ENCODE measurements around the gene CCDC169.

GRCh38 chr13:36342715-36343114 is 45.1 kb upstream of the CCDC169 start:
- TF ChIP-seq CTCF (IDR thresholded peaks at IDR 0.05; ENCODE audit: extremely low read depth in 1 of 2, insufficient read depth in 1 of 2, low read depth in 1 of 2, low read length in 2 of 2) (no peak), JUN (IDR thresholded peaks at IDR 0.05; ENCODE audit: borderline replicate concordance, insufficient read depth, insufficient read length, low read depth) (no peak), POLR2AphosphoS5 (IDR thresholded peaks at IDR 0.05; ENCODE audit: insufficient read depth, low read depth, low read length) (no peak), POLR2A (IDR thresholded peaks at IDR 0.05; ENCODE audit: low read depth, low read length) (no peak), EZH2 (IDR thresholded peaks at IDR 0.05; ENCODE audit: borderline replicate concordance, low read depth, low read length, severe bottlenecking) (no peak), MYC (IDR thresholded peaks at IDR 0.05; ENCODE audit: low read depth, low read length) (no peak), GATA2 (IDR thresholded peaks at IDR 0.05; ENCODE audit: insufficient read depth, insufficient read length, low read depth, low read length) (no peak), MAX (IDR thresholded peaks at IDR 0.05; ENCODE audit: insufficient read depth, insufficient read length) (no peak)
